Small intestine (tissue), 7 donors: Measurements from ENCODE around the gene HOXB8. TPM values are rescaled to one million over a fixed set of nuclear protein-coding genes. Genes with fewer than 3 reads are reported as not detected.

Experiments used
- DNase-seq, 2 donors: peaks; one replicate each; pipeline versions ENCODE4 v3.0.0 to v3.0.0-alpha.2; 2013
- FAIRE-seq: peaks from 2 replicates; lab custom pipeline; 2012; peaks lifted over from hg19 to GRCh38; lab: Jason Lieb, UNC
- H3K27ac ChIP-seq, 3 donors: one replicate each; pipeline ENCODE4 v1.5.1; 2013; ENCODE audit warnings: low read length in 2 of 3, mild to moderate bottlenecking in 2 of 3, control low read depth in 1 of 3, inconsistent platforms in 1 of 3, low read depth in 1 of 3, moderate library complexity in 1 of 3
- H3K27me3 ChIP-seq, 3 donors: one replicate each; pipeline ENCODE4 v1.6.1; 2013; ENCODE audit warnings: low read length in 3 of 3, inconsistent platforms in 1 of 3; ENCODE audit not compliant: control insufficient read depth in 3 of 3, insufficient read depth in 3 of 3
- H3K36me3 ChIP-seq, 3 donors: one replicate each; pipeline ENCODE4 v1.6.1; 2013; ENCODE audit warnings: low read length in 3 of 3, inconsistent platforms in 1 of 3, low read depth in 1 of 3, mild to moderate bottlenecking in 1 of 3, moderate library complexity in 1 of 3; ENCODE audit not compliant: control insufficient read depth in 3 of 3, insufficient read depth in 2 of 3
- H3K4me1 ChIP-seq, 3 donors: one replicate each; pipeline ENCODE4 v1.6.1; 2013; ENCODE audit warnings: low read length in 2 of 3, inconsistent platforms in 1 of 3, low read depth in 1 of 3, mild to moderate bottlenecking in 1 of 3, moderate library complexity in 1 of 3; ENCODE audit not compliant: control insufficient read depth in 3 of 3, insufficient read depth in 2 of 3
- H3K4me3 ChIP-seq, 3 donors: one replicate each; pipeline ENCODE4 v1.5.1; 2013; ENCODE audit warnings: low read length in 3 of 3, control low read depth in 1 of 3, inconsistent platforms in 1 of 3, low read depth in 1 of 3, mild to moderate bottlenecking in 1 of 3, moderate library complexity in 1 of 3
- H3K9me3 ChIP-seq, 2 donors: one replicate each; pipeline ENCODE4 v1.6.1; 2013; ENCODE audit warnings: low read depth in 1 of 2, low read length in 1 of 2; ENCODE audit not compliant: control insufficient read depth in 2 of 2, insufficient read depth in 1 of 2
- WGBS, 3 donors: extraction: QIAGEN DNeasy Blood & Tissue Kit; methylation state at CpG; one replicate each; pipeline ENCODE4 v1.1.7; 2013; 5-methylcytosine and 5-hydroxymethylcytosine counted together
- polyA plus RNA-seq, 4 donors: library from polyadenylated mRNA; stranded (reverse) in 3 of 4; unstranded in 1 of 4; fragments of 200-250 nt in 3 of 4; fragments of 120-200 nt in 1 of 4; gene quantifications; one replicate each; pipeline versions ENCODE4 v1.2.1 to v1.2.3, GENCODE V29; 2013
- donor health status: healthy with polysubstance abuse.
- donor health status: control.
- donor health status: control.
- donor health status: Bipolar disorder and iron deficiency.
- donor health status: healthy.

HOXB8 gene
- polyA plus RNA-seq, 4 donors: 0.12 to 2.9 TPM; not detected in 2

DNA sequence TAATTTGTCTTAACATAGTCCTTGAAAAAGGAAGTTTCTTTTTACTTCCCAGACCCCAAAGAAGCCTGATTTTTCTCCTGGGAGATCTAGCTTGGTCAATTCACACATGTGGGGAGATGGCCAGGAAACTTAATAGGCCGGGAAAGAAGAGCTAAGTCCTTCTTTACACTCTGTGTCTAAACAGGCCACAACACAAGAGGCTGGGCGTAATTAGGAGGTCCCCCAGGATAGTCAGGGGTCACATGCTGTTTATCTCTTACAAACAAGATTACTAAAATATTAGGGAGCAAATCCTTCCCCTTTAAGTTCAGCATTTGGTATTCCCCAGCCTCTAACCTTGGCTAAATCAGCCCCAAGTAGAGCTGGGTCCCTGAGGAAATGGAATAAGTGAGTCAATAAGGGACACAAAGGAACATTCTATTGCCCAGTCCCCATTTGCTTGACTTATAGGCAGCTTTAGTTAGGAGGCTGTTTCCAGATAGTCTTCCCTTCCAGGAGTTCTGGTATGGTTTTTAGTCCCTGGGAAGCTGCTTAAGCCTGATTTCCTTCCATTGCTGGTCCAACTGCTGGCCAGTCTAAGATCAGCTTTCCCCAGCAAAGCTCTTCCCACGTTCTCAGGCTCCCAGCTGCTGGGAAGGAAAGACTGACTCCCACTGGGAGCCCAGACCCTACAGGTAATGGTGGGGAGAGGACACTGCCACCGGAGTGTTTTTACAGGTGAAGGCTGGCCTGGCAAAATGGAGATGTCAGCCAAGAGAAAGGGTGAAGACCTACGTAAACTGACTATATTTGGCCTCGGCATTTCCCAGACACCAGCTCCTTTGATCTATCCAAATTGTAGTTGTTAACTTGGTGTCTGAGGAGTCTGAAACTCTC lies 25.1 kb upstream of the HOXB8 start:
- FAIRE-seq: no peak
- H3K36me3 ChIP-seq: no peaks in the 10 kb centered on the region
- no peak overlapping the region for H3K4me3 ChIP-seq
- peaks cover 17 to 99% (median 74%) of the 10 kb centered on the region in 3 donors for H3K27me3 ChIP-seq
- WGBS, 3 donors: 46 to 62% (median 60%) methylated on average over 6 of the region's 6 CpGs
- no peaks in the 10 kb centered on the region for H3K4me1 ChIP-seq
- DNase-seq: no peak
- H3K9me3 ChIP-seq: no peaks in the 10 kb centered on the region
- no peak overlapping the region for H3K27ac ChIP-seq

DNA sequence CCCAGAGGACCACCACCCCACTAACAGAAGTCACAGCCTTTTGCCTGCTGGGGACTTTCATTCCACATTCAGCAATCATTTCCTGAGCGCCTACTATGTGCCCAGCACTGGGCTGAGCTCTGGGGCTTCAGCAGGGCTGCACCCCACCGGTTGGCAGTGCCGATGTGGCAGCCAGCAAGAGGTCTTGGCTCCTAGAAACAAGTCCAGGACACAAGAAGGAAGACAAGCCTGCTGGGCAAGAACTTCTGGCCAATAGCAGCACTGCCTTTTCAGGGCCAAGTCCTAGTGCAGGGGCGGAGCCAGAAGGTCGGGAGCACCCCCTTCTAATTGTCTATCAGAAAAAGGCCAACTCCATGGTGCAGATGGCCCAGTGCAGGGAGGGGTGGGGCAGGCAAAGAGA lies 24.0 kb upstream of the HOXB8 start:
- Histone ChIP-seq H3K27ac (no peak overlapping the region), H3K36me3 (no peaks in the 10 kb centered on the region), H3K27me3 (peaks cover 13 to 99% (median 74%) of the 10 kb centered on the region in 3 donors), H3K4me3 (no peak overlapping the region), H3K4me1 (peaks cover 0 to 9% (median 2%) of the 10 kb centered on the region in 3 donors), H3K9me3 (no peaks in the 10 kb centered on the region)
- DNase-seq (peak in 1 of 2 donors; percentile 19), FAIRE-seq (no peak)
- 26 to 41% (median 35%) methylated on average over 5 of the region's 5 CpGs for WGBS, 3 donors

DNA sequence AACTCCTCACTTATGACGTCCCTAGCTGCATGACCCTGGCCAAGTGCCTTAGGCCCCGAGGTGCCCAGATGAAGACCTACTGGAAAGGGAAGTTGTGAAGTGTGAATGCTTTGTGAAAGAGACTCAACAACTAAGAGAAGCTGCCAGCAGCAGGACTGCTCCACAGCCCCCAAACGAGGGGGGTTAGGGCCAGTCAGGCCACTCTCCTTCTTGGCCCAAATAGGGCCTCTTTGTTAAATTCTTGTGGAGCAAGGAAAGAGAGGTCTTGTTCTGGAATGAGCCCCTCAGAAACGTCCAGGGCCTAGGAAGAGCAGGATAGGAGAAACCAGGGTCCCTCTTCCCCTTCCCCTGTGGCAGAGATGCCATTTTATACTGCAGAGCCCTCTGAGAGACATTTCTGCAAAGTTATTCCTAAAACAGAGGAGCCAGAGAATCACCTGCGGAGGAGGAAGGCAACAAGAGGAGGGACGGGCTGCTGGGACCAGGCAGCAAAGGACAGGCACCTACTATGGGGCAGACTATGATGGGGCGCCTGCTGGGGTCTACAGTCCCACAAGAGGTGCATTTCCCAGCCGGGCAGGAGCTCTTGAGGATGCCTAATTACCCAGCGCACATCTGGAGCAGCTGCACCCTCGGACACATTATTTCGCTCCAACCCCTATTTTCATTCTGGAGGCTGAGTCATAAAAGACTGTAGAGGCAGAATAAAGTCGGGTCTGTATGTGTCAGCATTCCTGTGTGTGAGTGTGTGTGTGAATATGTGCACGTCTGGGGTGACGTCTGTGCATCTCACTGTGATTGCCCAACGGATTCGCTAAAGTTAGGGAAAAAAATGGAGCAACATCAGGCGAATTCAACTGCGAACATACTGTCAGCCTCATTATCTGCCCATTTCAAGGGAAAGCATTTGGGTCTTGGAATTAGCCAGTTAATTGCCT lies 22.5 kb upstream of the HOXB8 start:
- no peaks in the 10 kb centered on the region for H3K36me3 ChIP-seq
- H3K4me1 ChIP-seq: peaks cover 0 to 14% (median 2%) of the 10 kb centered on the region in 3 donors
- 19 to 39% (median 36%) methylated on average over 18 of the region's 18 CpGs for WGBS, 3 donors
- DNase-seq (peak in 1 of 2 donors; percentile 12), FAIRE-seq (no peak)
- H3K4me3 ChIP-seq: no peak overlapping the region
- no peaks in the 10 kb centered on the region for H3K9me3 ChIP-seq
- no peak overlapping the region for H3K27ac ChIP-seq
- peaks cover 5 to 99% (median 70%) of the 10 kb centered on the region in 3 donors for H3K27me3 ChIP-seq

DNA sequence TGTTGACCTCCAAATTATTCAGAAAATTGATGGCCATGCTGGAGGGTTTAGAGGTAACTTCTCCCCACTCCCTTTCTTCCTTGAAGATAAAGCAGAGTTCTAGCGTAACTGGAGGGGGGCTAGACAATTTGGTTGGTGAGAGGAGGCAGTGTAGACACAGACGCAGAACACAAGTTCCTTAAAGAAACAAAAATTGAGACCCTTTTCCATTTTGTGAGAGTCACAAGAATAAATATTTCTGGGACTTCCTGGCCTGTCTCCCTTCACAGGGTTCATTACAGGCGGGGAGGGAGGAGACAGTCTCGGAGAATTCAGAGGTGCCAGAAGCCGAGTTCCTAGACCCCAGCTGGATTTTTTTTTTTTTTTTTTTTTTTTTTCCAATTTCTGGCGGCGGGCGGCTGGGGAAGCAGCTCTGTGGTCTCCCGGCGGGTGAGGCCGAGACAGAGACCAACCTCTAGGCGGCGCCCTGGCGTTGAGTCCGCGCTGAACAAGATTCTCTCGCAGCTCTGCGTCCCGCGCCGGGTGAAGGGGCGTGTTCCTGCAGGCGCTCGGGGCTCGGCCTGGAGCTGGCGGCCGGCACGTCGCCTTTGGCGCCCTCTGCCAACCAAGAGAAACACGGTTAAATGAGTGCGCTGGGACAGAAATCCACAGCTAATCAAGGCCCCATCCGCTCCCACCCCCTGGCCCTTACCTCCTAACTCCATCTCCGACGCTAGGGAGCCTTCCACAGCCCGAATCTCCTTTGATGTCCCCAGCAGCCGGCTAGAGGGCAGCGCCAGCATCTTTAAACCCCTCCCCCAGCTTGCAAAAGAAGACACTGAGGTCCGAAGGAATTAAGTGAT lies 21.3 kb upstream of the HOXB8 start:
- WGBS, 3 donors: 4 to 10% (median 5%) methylated on average over 38 to 39 of the region's 39 CpGs
- H3K27ac ChIP-seq: no peak overlapping the region
- no peak for FAIRE-seq
- peak; percentile 29 to 84 for DNase-seq
- H3K4me1 ChIP-seq: peaks cover 0 to 14% (median 2%) of the 10 kb centered on the region in 3 donors
- peaks cover 5 to 99% (median 70%) of the 10 kb centered on the region in 3 donors for H3K27me3 ChIP-seq
- no peak overlapping the region for H3K4me3 ChIP-seq
- no peaks in the 10 kb centered on the region for H3K36me3 ChIP-seq
- no peaks in the 10 kb centered on the region for H3K9me3 ChIP-seq

DNA sequence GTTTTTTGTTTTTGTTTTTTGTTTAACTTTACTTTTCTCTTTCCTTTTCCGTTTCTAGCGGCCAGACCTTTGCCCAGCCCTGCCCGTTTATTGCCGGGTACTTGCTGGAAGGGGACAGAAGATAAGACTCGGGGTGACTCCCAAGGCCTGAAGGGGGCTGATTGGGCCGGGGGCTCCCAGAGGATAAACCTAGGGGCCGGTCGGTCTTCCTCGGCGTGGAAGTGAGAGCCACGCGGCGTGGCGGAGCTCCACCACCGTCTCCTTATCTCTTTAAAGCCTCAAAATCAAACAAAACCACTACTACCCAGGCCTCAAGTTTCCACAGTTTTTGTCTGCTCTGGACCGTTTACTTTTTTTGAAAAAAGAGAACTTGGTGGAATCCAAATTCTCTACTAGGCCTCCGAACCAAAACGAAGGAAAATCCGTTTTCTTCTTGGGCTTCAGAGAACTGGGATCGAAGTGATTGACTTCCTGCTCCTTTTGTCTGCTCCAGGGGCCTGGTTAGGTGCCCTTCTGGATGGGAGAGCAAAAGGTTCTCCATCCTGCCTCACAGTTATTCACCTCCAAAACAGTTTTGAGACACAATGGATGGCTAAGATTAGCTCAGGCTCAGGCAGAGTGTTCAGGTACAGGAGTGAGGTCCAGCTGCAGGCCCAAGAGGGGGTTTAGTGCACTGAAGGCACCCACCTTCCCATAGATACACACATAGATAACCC lies 19.6 kb upstream of the HOXB8 start:
- FAIRE-seq: no peak
- Histone ChIP-seq H3K27me3 (peaks cover 0 to 100% (median 68%) of the 10 kb centered on the region in 3 donors), H3K9me3 (no peaks in the 10 kb centered on the region), H3K4me3 (no peak overlapping the region), H3K36me3 (no peaks in the 10 kb centered on the region), H3K27ac (no peak overlapping the region), H3K4me1 (peaks cover 0 to 24% (median 2%) of the 10 kb centered on the region in 3 donors)
- peak; percentile 35 to 70 for DNase-seq
- 17 to 30% (median 30%) methylated on average over 20 of the region's 20 CpGs for WGBS, 3 donors

DNA sequence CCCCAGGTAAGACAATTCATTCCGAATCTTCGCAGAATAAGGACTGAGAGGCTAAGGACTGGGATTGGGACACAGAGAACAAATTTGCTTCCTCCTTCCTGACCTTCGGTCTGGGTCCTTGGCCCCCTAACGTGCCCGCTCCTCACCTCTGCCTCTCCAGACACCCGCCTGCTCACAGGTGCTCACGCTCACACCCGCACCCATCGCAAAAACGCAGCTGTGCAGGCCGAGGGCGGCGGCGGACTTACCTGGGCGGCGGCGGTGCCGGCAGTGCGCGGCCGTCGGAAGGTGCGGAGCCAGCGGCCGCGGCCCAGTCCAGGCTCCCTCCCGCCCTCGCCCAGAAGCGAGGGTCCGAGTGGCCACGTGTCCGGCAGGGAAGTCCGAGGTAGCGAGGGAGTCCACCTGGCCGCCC lies 18.2 kb upstream of the HOXB8 start:
- Histone ChIP-seq H3K9me3 (no peaks in the 10 kb centered on the region), H3K4me3 (peak overlapping the region in 2 of 3 donors; percentile 6 to 12), H3K27me3 (peaks cover 5 to 100% (median 73%) of the 10 kb centered on the region in 3 donors), H3K36me3 (no peaks in the 10 kb centered on the region), H3K27ac (no peak overlapping the region), H3K4me1 (peaks cover 0 to 24% (median 2%) of the 10 kb centered on the region in 3 donors)
- 11 to 27% (median 22%) methylated on average over 34 to 35 of the region's 35 CpGs for WGBS, 3 donors
- DNase-seq (no peak), FAIRE-seq (no peak)

DNA sequence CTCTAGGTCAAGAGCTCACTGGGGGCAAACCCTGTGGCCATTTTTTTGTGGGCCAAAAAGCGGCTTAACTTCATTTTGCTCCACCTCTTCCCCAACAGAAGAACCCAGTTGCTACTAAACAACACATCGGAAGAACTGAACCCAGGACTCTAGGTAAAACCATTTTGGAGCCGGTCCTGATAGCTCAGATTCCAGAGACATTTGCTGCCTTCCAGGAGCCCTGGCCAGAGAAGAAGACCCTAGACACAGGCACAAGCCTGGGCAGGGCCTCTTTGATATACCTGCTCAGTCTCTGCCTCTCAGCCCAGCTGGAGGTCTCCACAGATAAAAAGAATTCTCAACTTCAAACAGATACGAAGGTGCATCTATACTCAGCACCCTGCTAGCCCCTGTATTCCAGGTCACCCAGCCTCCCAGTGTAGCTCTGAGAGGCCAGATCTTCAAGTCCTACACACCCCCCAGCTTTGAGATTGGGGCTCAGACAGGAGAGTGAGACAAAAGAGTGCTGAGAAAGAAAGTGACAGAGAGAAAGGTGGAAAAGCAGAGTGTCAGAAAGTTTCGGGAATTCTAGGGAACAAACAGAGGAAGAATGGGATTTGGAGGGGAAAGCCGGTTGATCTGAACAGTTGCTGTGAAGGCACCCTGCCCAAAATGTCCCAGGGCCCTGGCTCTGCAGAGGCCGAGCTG lies 17.6 kb upstream of the HOXB8 start:
- DNase-seq (no peak), FAIRE-seq (no peak)
- no peaks in the 10 kb centered on the region for H3K9me3 ChIP-seq
- no peak overlapping the region for H3K27ac ChIP-seq
- peaks cover 5 to 100% (median 76%) of the 10 kb centered on the region in 3 donors for H3K27me3 ChIP-seq
- no peaks in the 10 kb centered on the region for H3K36me3 ChIP-seq
- peaks cover 0 to 24% (median 2%) of the 10 kb centered on the region in 3 donors for H3K4me1 ChIP-seq
- 14 to 37% (median 32%) methylated on average over 7 of the region's 7 CpGs for WGBS, 3 donors
- H3K4me3 ChIP-seq: peak overlapping the region in 1 of 3 donors; percentile 12
